OCI-LY3 (cell line): Measurements from ENCODE around the gene PCBP2.

Source experiments
- H2AFZ ChIP-seq: fragments of 200-600, 300-600 bp; shearing (Covaris generic); 2 replicates; pipeline ENCODE4 v1.6.0; 2014; ENCODE audit warnings: antibody characterized with exemption, low read depth, low read length
- H3K27ac ChIP-seq: fragments of 200-600, 300-600 bp; sonication (generic); 2 replicates; pipeline ENCODE4 v1.5.1; 2014; ENCODE audit warnings: mild to moderate bottlenecking, low read length, moderate library complexity, mixed read lengths
- H3K27me3 ChIP-seq: fragments of 200-600, 300-600 bp; sonication (generic); 2 replicates; pipeline ENCODE4 v1.6.1; 2014; ENCODE audit warnings: low read depth, low read length, mixed read lengths
- H3K36me3 ChIP-seq: fragments of 200-600, 300-600 bp; sonication (generic); replicated peaks from 2 replicates; pipeline ENCODE3; 2014; ENCODE audit warnings: low read depth, low read length, mixed read lengths
- H3K4me1 ChIP-seq: fragments of 300-600, 200-600 bp; sonication (generic); 2 replicates; pipeline ENCODE4 v1.6.1; 2014; ENCODE audit warnings: low read length, mixed read lengths
- H3K4me2 ChIP-seq: fragments of 200-600, 300-600 bp; sonication (generic); 2 replicates; pipeline ENCODE4 v1.6.1; 2014; ENCODE audit warnings: low read length, mixed read lengths
- H3K4me3 ChIP-seq: fragments of 300-600, 200-600 bp; sonication (generic); 2 replicates; pipeline ENCODE4 v1.5.1; 2014; ENCODE audit warnings: antibody characterized with exemption, mild to moderate bottlenecking, low read length, moderate library complexity
- H3K79me2 ChIP-seq: fragments of 300-600, 200-600 bp; shearing (Covaris generic); 2 replicates; pipeline ENCODE4 v1.6.1; 2014; ENCODE audit warnings: mild to moderate bottlenecking, low read length, mixed read lengths
- H3K9ac ChIP-seq: fragments of 300-600, 200-600 bp; shearing (Covaris generic); 2 replicates; pipeline ENCODE4 v1.6.0; 2014; ENCODE audit warnings: mild to moderate bottlenecking, low read length, moderate library complexity
- H3K9me3 ChIP-seq: fragments of 200-600, 300-600 bp; shearing (Covaris generic); 2 replicates; pipeline ENCODE4 v1.6.1; 2014; ENCODE audit warnings: low read length, mixed read lengths; ENCODE audit not compliant: insufficient read depth
- H4K20me1 ChIP-seq: fragments of 200-600, 300-600 bp; sonication (generic); 2 replicates; pipeline ENCODE4 v1.6.1; 2016; ENCODE audit warnings: low read length, mixed read lengths; ENCODE audit not compliant: insufficient read depth
- CTCF ChIP-seq: fragments of 200-600, 300-600 bp; sonication (generic); IDR thresholded peaks from 2 replicates; pipeline ENCODE4 v1.5.1; 2014; ENCODE audit warnings: antibody characterized with exemption, low read length, low read depth
- EZH2phosphoT487 ChIP-seq: fragments of 200-600 bp; shearing (Covaris generic); IDR thresholded peaks from 2 replicates; pipeline ENCODE4 v1.6.1; 2018; ENCODE audit warnings: antibody characterized with exemption, mixed run types, low read depth

PCBP2 gene

GRCh38 chr12:53424626-53425514 lies 27.0 kb upstream of the PCBP2 start:
- no peaks in the 10 kb centered on the region for H3K9me3 ChIP-seq
- H2AFZ ChIP-seq, result no peak overlapping the region
- no peaks in the 10 kb centered on the region for H3K36me3 ChIP-seq
- peaks cover 5% of the 10 kb centered on the region for H3K27me3 ChIP-seq
- H3K4me3 ChIP-seq, result no peak overlapping the region
- H3K9ac ChIP-seq, result no peak overlapping the region
- no peak overlapping the region for H3K27ac ChIP-seq
- no peaks in the 10 kb centered on the region for H4K20me1 ChIP-seq
- no peak for TF ChIP-seq EZH2phosphoT487
- no peak for TF ChIP-seq CTCF
- no peak overlapping the region for H3K4me2 ChIP-seq
- no peaks in the 10 kb centered on the region for H3K79me2 ChIP-seq
- H3K4me1 ChIP-seq, result peaks cover 3% of the 10 kb centered on the region; the same call in 1 of the 2 replicates

GRCh38 chr12:53425515-53426150 lies 26.3 kb upstream of the PCBP2 start:
- no peak overlapping the region for H3K27ac ChIP-seq
- H3K4me3 ChIP-seq, result no peak overlapping the region
- H3K36me3 ChIP-seq, result no peaks in the 10 kb centered on the region
- no peak for TF ChIP-seq EZH2phosphoT487
- H3K79me2 ChIP-seq, result no peaks in the 10 kb centered on the region
- no peaks in the 10 kb centered on the region for H4K20me1 ChIP-seq
- H3K9me3 ChIP-seq, result no peaks in the 10 kb centered on the region
- no peak overlapping the region for H3K4me2 ChIP-seq
- no peak overlapping the region for H2AFZ ChIP-seq
- no peak overlapping the region for H3K9ac ChIP-seq
- H3K27me3 ChIP-seq, result peaks cover 1% of the 10 kb centered on the region; the same call in 1 of the 2 replicates
- H3K4me1 ChIP-seq, result peaks cover 3% of the 10 kb centered on the region; the same call in 1 of the 2 replicates

- no peaks in the 10 kb centered on the region for H4K20me1 ChIP-seq
- H3K4me1 ChIP-seq, result no peaks in the 10 kb centered on the region
- H2AFZ ChIP-seq, result no peak overlapping the region
- no peak overlapping the region for H3K4me3 ChIP-seq
- no peaks in the 10 kb centered on the region for H3K36me3 ChIP-seq
- H3K27ac ChIP-seq, result no peak overlapping the region
- no peaks in the 10 kb centered on the region for H3K9me3 ChIP-seq
- TF ChIP-seq EZH2phosphoT487, result no peak
- no peak for TF ChIP-seq CTCF
- no peaks in the 10 kb centered on the region for H3K79me2 ChIP-seq
- H3K9ac ChIP-seq, result no peak overlapping the region
- H3K4me2 ChIP-seq, result no peak overlapping the region
- no peaks in the 10 kb centered on the region for H3K27me3 ChIP-seq
These were observed 23.9 kb upstream of the PCBP2 start for GRCh38 chr12:53427905-53428594.

- TF ChIP-seq CTCF, result no peak
- no peak for TF ChIP-seq EZH2phosphoT487
- Histone ChIP-seq H3K4me3 (no peak overlapping the region), H3K27ac (no peak overlapping the region), H3K4me1 (no peaks in the 10 kb centered on the region), H3K9me3 (no peaks in the 10 kb centered on the region), H3K36me3 (no peaks in the 10 kb centered on the region), H3K79me2 (no peaks in the 10 kb centered on the region), H2AFZ (no peak overlapping the region), H3K27me3 (no peaks in the 10 kb centered on the region), H4K20me1 (no peaks in the 10 kb centered on the region), H3K4me2 (no peak overlapping the region), H3K9ac (no peak overlapping the region)
These were observed 23.2 kb upstream of the PCBP2 start for GRCh38 chr12:53428741-53429140.
